Measurements from ENCODE around the gene CMTM5.
"Not testable (repeated sequence)": the region's sequence is repeated elsewhere in the genome, so short reads cannot be mapped to it uniquely, and the experiment has no call there.

The CMTM5 gene

GRCh38 chr14:23400496-23401149 lies 23.8 kb downstream of the CMTM5 start:
- not testable (repeated sequence) for DNase-seq

- no peak for DNase-seq
Measured at GRCh38 chr14:23401291-23401690, 24.4 kb downstream of the CMTM5 start.

- no peak for DNase-seq
Measured at GRCh38 chr14:23402296-23403138, 25.7 kb downstream of the CMTM5 start.

- no peak for DNase-seq
Measured at GRCh38 chr14:23403139-23403438, 26.2 kb downstream of the CMTM5 start.

GRCh38 chr14:23403908-23404307 lies 27.1 kb downstream of the CMTM5 start:
- DNase-seq, result no peak

- no peak for DNase-seq
Measured at GRCh38 chr14:23404331-23404900, 27.6 kb downstream of the CMTM5 start.

GRCh38 chr14:23405096-23405495 lies 28.2 kb downstream of the CMTM5 start:
- no peak for DNase-seq

GRCh38 chr14:23405516-23406025 lies 28.7 kb downstream of the CMTM5 start:
- DNase-seq, result no peak

GRCh38 chr14:23406244-23406643 lies 29.4 kb downstream of the CMTM5 start:
- no peak for DNase-seq

GRCh38 chr14:23406725-23407355 lies 30.0 kb downstream of the CMTM5 start:
- no peak for DNase-seq

GRCh38 chr14:23407516-23408306 lies 30.9 kb downstream of the CMTM5 start, which contains the start of gene MYH6:
MYH6 (minus strand) TSS chr14:23408273; CDS start chr14:23407223, 1,050 bp downstream.
- DNase-seq, result no peak

- DNase-seq, result no peak
Measured at GRCh38 chr14:23408307-23408630, 31.4 kb downstream of the CMTM5 start.

- no peak for DNase-seq
Measured at GRCh38 chr14:23409475-23409874, 32.6 kb downstream of the CMTM5 start.

- no peak for DNase-seq
Measured at GRCh38 chr14:23409966-23410635, 33.3 kb downstream of the CMTM5 start.

- no peak for DNase-seq
Measured at GRCh38 chr14:23411563-23412525, 35.0 kb downstream of the CMTM5 start.

GRCh38 chr14:23413681-23414080 lies 36.8 kb downstream of the CMTM5 start:
- no peak for DNase-seq

- DNase-seq, result no peak
Measured at GRCh38 chr14:23414254-23414653, 37.4 kb downstream of the CMTM5 start.

- DNase-seq, result no peak
Measured at GRCh38 chr14:23414906-23415820, 38.3 kb downstream of the CMTM5 start.

Measured in stimulated activated naive CD4-positive, alpha-beta T cell treated with Interleukin-2 at 50 U/mL for 16 hours (primary cell).